HepG2 (cell line): Measurements from ENCODE around the gene BLVRB. TPM values are rescaled to one million over a fixed set of nuclear protein-coding genes. Genes with fewer than 3 reads are reported as not detected.

Source experiments
- FOXC1 ChIP-seq: sonication (generic); formaldehyde crosslinking; IDR thresholded peaks from 2 replicates; pipeline ENCODE4 v1.8.0; 2022; ENCODE audit warnings: mild to moderate bottlenecking, missing genetic modification reagents, borderline replicate concordance
- FOXK1 ChIP-seq: sonication (generic); formaldehyde crosslinking; IDR thresholded peaks from 2 replicates; pipeline ENCODE4 v1.4.0; 2020; ENCODE audit warnings: low read depth, missing genetic modification reagents, borderline replicate concordance
- THRA ChIP-seq: sonication (generic); formaldehyde crosslinking; IDR thresholded peaks from 2 replicates; pipeline ENCODE4 v1.4.0; 2020; ENCODE audit warnings: missing genetic modification reagents, borderline replicate concordance
- ZBTB40 ChIP-seq, 2 experiments: fragments of 450-650 bp in 1 of 2; sonication (generic) in 1 of 2; formaldehyde crosslinking in 1 of 2; IDR thresholded peaks; 2 replicates each; pipeline versions ENCODE4 v1.6.1 to v1.8.0; 2016 to 2022; ENCODE audit warnings: antibody characterized with exemption in 1 of 2, mild to moderate bottlenecking in 1 of 2, missing genetic modification reagents in 1 of 2
- ZBTB43 ChIP-seq: sonication (generic); formaldehyde crosslinking; conservative IDR thresholded peaks from 2 replicates; pipeline ENCODE4 v1.4.0; 2020; ENCODE audit warnings: missing genetic modification reagents
- polyA plus RNA-seq, 8 experiments: library from polyadenylated mRNA; depleted of rRNA in 3 of 8; stranded (reverse) in 7 of 8; unstranded in 1 of 8; fragments of >200 nt; fragmentation: Illumina TruSeq in 4 of 8; extraction: Trizol in 4 of 8; gene quantifications; 2 replicates each; pipeline versions ENCODE4 v1.2.1 to v1.2.3, GENCODE V29; 2011 to 2016; ENCODE audit warnings: low read depth in 4 of 8, missing spikeins in 1 of 8, mixed read lengths in 1 of 8; ENCODE audit not compliant: insufficient read depth in 1 of 8
- total RNA-seq, 5 experiments: library from RNA; depleted of rRNA; stranded (reverse); fragments of >200 nt; fragmentation: Illumina TruSeq; extraction: Trizol; gene quantifications; 2 replicates each; pipeline ENCODE4 v1.2.3, GENCODE V29; 2016; ENCODE audit warnings: low read depth in 1 of 5
- TF ChIP-seq, protein P1 (sequence below): sonication (generic); formaldehyde crosslinking; IDR thresholded peaks from 2 replicates; pipeline ENCODE4 v1.4.0; 2020; ENCODE audit warnings: mild to moderate bottlenecking, missing genetic modification reagents
- TF ChIP-seq, protein P2 (sequence below): sonication (generic); formaldehyde crosslinking; IDR thresholded peaks from 2 replicates; pipeline ENCODE4 v1.5.0; 2020; ENCODE audit warnings: mild to moderate bottlenecking, missing genetic modification reagents, moderate library complexity
- TF ChIP-seq, protein P3 (sequence below): sonication (generic); formaldehyde crosslinking; IDR thresholded peaks from 2 replicates; pipeline ENCODE4 v1.5.1; 2020; ENCODE audit warnings: missing genetic modification reagents, mild to moderate bottlenecking, borderline replicate concordance

BLVRB gene
- total and polyA plus RNA-seq, 2 of the 13 experiments (the other 11 are each of a cell fraction or from before 2014, with no cell fraction given) = 25.9 to 51.4 TPM

- no peak for TF ChIP-seq ZBTB40 (IDR thresholded peaks at IDR 0.05)
- 0 out of 2 replicates have a peak, but pooled peaks have one; percentile 28 for TF ChIP-seq ZBTB40 (CRISPR knock-in tag; IDR thresholded peaks at IDR 0.05)
- no peak for TF ChIP-seq FOXK1
- TF ChIP-seq ZBTB43 = no peak
- TF ChIP-seq, protein P1, sequence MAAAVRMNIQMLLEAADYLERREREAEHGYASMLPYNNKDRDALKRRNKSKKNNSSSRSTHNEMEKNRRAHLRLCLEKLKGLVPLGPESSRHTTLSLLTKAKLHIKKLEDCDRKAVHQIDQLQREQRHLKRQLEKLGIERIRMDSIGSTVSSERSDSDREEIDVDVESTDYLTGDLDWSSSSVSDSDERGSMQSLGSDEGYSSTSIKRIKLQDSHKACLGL = 0 out of 2 replicates have a peak, but pooled peaks have one; percentile 17
- TF ChIP-seq FOXC1 (CRISPR knock-in tag) = 0 out of 2 replicates have a peak, but pooled peaks have one; percentile 21
- TF ChIP-seq, protein P2, sequence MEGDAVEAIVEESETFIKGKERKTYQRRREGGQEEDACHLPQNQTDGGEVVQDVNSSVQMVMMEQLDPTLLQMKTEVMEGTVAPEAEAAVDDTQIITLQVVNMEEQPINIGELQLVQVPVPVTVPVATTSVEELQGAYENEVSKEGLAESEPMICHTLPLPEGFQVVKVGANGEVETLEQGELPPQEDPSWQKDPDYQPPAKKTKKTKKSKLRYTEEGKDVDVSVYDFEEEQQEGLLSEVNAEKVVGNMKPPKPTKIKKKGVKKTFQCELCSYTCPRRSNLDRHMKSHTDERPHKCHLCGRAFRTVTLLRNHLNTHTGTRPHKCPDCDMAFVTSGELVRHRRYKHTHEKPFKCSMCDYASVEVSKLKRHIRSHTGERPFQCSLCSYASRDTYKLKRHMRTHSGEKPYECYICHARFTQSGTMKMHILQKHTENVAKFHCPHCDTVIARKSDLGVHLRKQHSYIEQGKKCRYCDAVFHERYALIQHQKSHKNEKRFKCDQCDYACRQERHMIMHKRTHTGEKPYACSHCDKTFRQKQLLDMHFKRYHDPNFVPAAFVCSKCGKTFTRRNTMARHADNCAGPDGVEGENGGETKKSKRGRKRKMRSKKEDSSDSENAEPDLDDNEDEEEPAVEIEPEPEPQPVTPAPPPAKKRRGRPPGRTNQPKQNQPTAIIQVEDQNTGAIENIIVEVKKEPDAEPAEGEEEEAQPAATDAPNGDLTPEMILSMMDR (CRISPR knock-in tag) = 0 out of 2 replicates have a peak, but pooled peaks have one; percentile 1
- TF ChIP-seq, protein P3, sequence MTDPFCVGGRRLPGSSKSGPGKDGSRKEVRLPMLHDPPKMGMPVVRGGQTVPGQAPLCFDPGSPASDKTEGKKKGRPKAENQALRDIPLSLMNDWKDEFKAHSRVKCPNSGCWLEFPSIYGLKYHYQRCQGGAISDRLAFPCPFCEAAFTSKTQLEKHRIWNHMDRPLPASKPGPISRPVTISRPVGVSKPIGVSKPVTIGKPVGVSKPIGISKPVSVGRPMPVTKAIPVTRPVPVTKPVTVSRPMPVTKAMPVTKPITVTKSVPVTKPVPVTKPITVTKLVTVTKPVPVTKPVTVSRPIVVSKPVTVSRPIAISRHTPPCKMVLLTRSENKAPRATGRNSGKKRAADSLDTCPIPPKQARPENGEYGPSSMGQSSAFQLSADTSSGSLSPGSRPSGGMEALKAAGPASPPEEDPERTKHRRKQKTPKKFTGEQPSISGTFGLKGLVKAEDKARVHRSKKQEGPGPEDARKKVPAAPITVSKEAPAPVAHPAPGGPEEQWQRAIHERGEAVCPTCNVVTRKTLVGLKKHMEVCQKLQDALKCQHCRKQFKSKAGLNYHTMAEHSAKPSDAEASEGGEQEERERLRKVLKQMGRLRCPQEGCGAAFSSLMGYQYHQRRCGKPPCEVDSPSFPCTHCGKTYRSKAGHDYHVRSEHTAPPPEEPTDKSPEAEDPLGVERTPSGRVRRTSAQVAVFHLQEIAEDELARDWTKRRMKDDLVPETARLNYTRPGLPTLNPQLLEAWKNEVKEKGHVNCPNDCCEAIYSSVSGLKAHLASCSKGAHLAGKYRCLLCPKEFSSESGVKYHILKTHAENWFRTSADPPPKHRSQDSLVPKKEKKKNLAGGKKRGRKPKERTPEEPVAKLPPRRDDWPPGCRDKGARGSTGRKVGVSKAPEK = 0 out of 2 replicates have a peak, but pooled peaks have one; percentile 53
- no peak for TF ChIP-seq THRA (CRISPR knock-in tag)
Observed at GRCh38 chr19:40466219-40466984, 857 bp upstream of the BLVRB start (continued).
